SK-N-MC (cell line): Measurements from ENCODE around the gene MAPKAPK5.

Experiments used
- EZH2 ChIP-seq: fragments of 200-600 bp; sonication (generic); IDR thresholded peaks from one replicate; pipeline ENCODE4 v1.6.1; 2017; ENCODE audit warnings: antibody characterized with exemption
- POLR2AphosphoS5 ChIP-seq: IDR thresholded peaks from 2 replicates; pipeline ENCODE4 v1.6.1; 2012; ENCODE audit warnings: mild to moderate bottlenecking, low read depth, low read length, borderline replicate concordance

- TF ChIP-seq EZH2, result no peak
- TF ChIP-seq POLR2AphosphoS5, result no peak
Observed at GRCh38 chr12:111927346-111927745, 85.3 kb downstream of the MAPKAPK5 start.
